Central memory CD8-positive, alpha-beta T cell (primary cell): ENCODE results near the gene EVC2.

ENCODE experiments used
- ATAC-seq: fragments of 150-1000 bp; cut with Tn5 transposase; replicated peaks from 2 replicates; pipeline ENCODE4 v1.10.0; 2022; ENCODE audit warnings: mild to moderate bottlenecking, moderate FRiP score, moderate number of reproducible peaks; ENCODE audit not compliant: poor library complexity, severe bottlenecking; ENCODE audit errors: extremely low read depth
- DNase-seq, 2 donors: peaks; one replicate each; pipeline ENCODE4 v3.0.0; 2021; ENCODE audit warnings: low spot score in 2 of 2
- H3K27ac Mint-ChIP-seq: one replicate; pipeline ENCODE4 v1.8.0; 2022; ENCODE audit warnings: low read depth, mild to moderate bottlenecking, moderate library complexity, mixed read lengths
- H3K27me3 Mint-ChIP-seq: one replicate; pipeline ENCODE4 v1.8.0; 2022; ENCODE audit warnings: mixed read lengths
- H3K36me3 Mint-ChIP-seq: one replicate; pipeline ENCODE4 v1.8.0; 2022; ENCODE audit warnings: mild to moderate bottlenecking, moderate library complexity, mixed read lengths; ENCODE audit not compliant: insufficient read depth
- H3K4me1 Mint-ChIP-seq: one replicate; pipeline ENCODE4 v1.8.0; 2022; ENCODE audit warnings: mixed read lengths
- H3K4me3 Mint-ChIP-seq: one replicate; pipeline ENCODE4 v1.8.0; 2022; ENCODE audit warnings: mild to moderate bottlenecking, moderate library complexity, mixed read lengths
- H3K9me3 Mint-ChIP-seq: one replicate; pipeline ENCODE4 v1.8.0; 2022; ENCODE audit warnings: mixed read lengths

The EVC2 gene

GRCh38 chr4:5678977-5679376, 29.4 kb downstream of the EVC2 start:
- Mint-ChIP-seq H3K4me3 (no peak overlapping the region), H3K4me1 (no peaks in the 10 kb centered on the region)

GRCh38 chr4:5676763-5677162, 31.6 kb downstream of the EVC2 start:
- H3K4me1 Mint-ChIP-seq, result no peaks in the 10 kb centered on the region
- ATAC-seq (no peak), DNase-seq (no peak)
- no peaks in the 10 kb centered on the region for H3K27me3 Mint-ChIP-seq
- H3K9me3 Mint-ChIP-seq, result no peaks in the 10 kb centered on the region
- H3K4me3 Mint-ChIP-seq, result no peak overlapping the region
- H3K27ac Mint-ChIP-seq, result no peak overlapping the region
- H3K36me3 Mint-ChIP-seq, result peaks cover 3% of the 10 kb centered on the region

More at GRCh38 chr4:5678977-5679376, 29.4 kb downstream of the EVC2 start:
- Mint-ChIP-seq H3K9me3 (no peaks in the 10 kb centered on the region), H3K36me3 (peaks cover 6% of the 10 kb centered on the region), H3K27me3 (no peaks in the 10 kb centered on the region), H3K27ac (no peak overlapping the region)
- ATAC-seq (no peak), DNase-seq (no peak)

- Mint-ChIP-seq H3K27ac (no peak overlapping the region), H3K4me1 (no peaks in the 10 kb centered on the region), H3K4me3 (no peak overlapping the region), H3K27me3 (no peaks in the 10 kb centered on the region), H3K9me3 (no peaks in the 10 kb centered on the region), H3K36me3 (peaks cover 6% of the 10 kb centered on the region)
- DNase-seq (no peak), ATAC-seq (no peak)
Measured at GRCh38 chr4:5666741-5667140, 41.6 kb downstream of the EVC2 start.

GRCh38 chr4:5664778-5665177, 43.6 kb downstream of the EVC2 start:
- DNase-seq (no peak), ATAC-seq (no peak)
- Mint-ChIP-seq H3K27ac (no peak overlapping the region), H3K27me3 (no peaks in the 10 kb centered on the region), H3K9me3 (no peaks in the 10 kb centered on the region), H3K36me3 (peaks cover 8% of the 10 kb centered on the region), H3K4me1 (no peaks in the 10 kb centered on the region), H3K4me3 (no peak overlapping the region)

GRCh38 chr4:5662555-5662954, 45.8 kb downstream of the EVC2 start:
- Mint-ChIP-seq H3K36me3 (peaks cover 10% of the 10 kb centered on the region), H3K27ac (no peak overlapping the region), H3K27me3 (no peaks in the 10 kb centered on the region), H3K9me3 (no peaks in the 10 kb centered on the region), H3K4me3 (no peak overlapping the region), H3K4me1 (no peaks in the 10 kb centered on the region)
- ATAC-seq (no peak), DNase-seq (no peak)

- Mint-ChIP-seq H3K4me3 (no peak overlapping the region), H3K27me3 (no peaks in the 10 kb centered on the region), H3K9me3 (no peaks in the 10 kb centered on the region), H3K36me3 (peaks cover 11% of the 10 kb centered on the region), H3K4me1 (no peaks in the 10 kb centered on the region), H3K27ac (no peak overlapping the region)
- DNase-seq, result no peak
- no peak for ATAC-seq
Measured at GRCh38 chr4:5661237-5661636, 47.1 kb downstream of the EVC2 start.

GRCh38 chr4:5660185-5660584, 48.2 kb downstream of the EVC2 start:
- Mint-ChIP-seq H3K27ac (no peak overlapping the region), H3K36me3 (peaks cover 11% of the 10 kb centered on the region), H3K4me1 (no peaks in the 10 kb centered on the region), H3K27me3 (no peaks in the 10 kb centered on the region), H3K9me3 (no peaks in the 10 kb centered on the region), H3K4me3 (no peak overlapping the region)
- ATAC-seq (no peak), DNase-seq (no peak)

- no peaks in the 10 kb centered on the region for H3K4me1 Mint-ChIP-seq
- ATAC-seq (no peak), DNase-seq (no peak)
- no peak overlapping the region for H3K4me3 Mint-ChIP-seq
- no peak overlapping the region for H3K27ac Mint-ChIP-seq
- no peaks in the 10 kb centered on the region for H3K9me3 Mint-ChIP-seq
- peaks cover 11% of the 10 kb centered on the region for H3K36me3 Mint-ChIP-seq
- H3K27me3 Mint-ChIP-seq, result no peaks in the 10 kb centered on the region
Measured at GRCh38 chr4:5658974-5659373, 49.4 kb downstream of the EVC2 start.

GRCh38 chr4:5656415-5656814, 51.9 kb downstream of the EVC2 start:
- no peaks in the 10 kb centered on the region for H3K27me3 Mint-ChIP-seq
- ATAC-seq, result no peak
- no peak overlapping the region for H3K4me3 Mint-ChIP-seq
- no peak overlapping the region for H3K27ac Mint-ChIP-seq
- H3K9me3 Mint-ChIP-seq, result no peaks in the 10 kb centered on the region
- H3K36me3 Mint-ChIP-seq, result peaks cover 4% of the 10 kb centered on the region
- no peaks in the 10 kb centered on the region for H3K4me1 Mint-ChIP-seq
- DNase-seq, result no peak

- Mint-ChIP-seq H3K9me3 (no peaks in the 10 kb centered on the region), H3K27me3 (no peaks in the 10 kb centered on the region), H3K36me3 (peaks cover 3% of the 10 kb centered on the region), H3K4me1 (no peaks in the 10 kb centered on the region), H3K4me3 (no peak overlapping the region), H3K27ac (no peak overlapping the region)
- ATAC-seq (no peak), DNase-seq (no peak)
Measured at GRCh38 chr4:5654791-5655190, 53.6 kb downstream of the EVC2 start.

GRCh38 chr4:5651089-5651488, 57.3 kb downstream of the EVC2 start:
- ATAC-seq (no peak), DNase-seq (no peak)
- no peaks in the 10 kb centered on the region for H3K4me1 Mint-ChIP-seq
- no peaks in the 10 kb centered on the region for H3K36me3 Mint-ChIP-seq
- no peak overlapping the region for H3K4me3 Mint-ChIP-seq
- H3K27ac Mint-ChIP-seq, result no peak overlapping the region
- no peaks in the 10 kb centered on the region for H3K27me3 Mint-ChIP-seq
- no peaks in the 10 kb centered on the region for H3K9me3 Mint-ChIP-seq

GRCh38 chr4:5650040-5650439, 58.3 kb downstream of the EVC2 start:
- no peaks in the 10 kb centered on the region for H3K4me1 Mint-ChIP-seq
- no peaks in the 10 kb centered on the region for H3K36me3 Mint-ChIP-seq

GRCh38 chr4:5647351-5647750, 61.0 kb downstream of the EVC2 start:
- Mint-ChIP-seq H3K9me3 (no peaks in the 10 kb centered on the region), H3K4me1 (no peaks in the 10 kb centered on the region)

More at GRCh38 chr4:5650040-5650439, 58.3 kb downstream of the EVC2 start:
- Mint-ChIP-seq H3K9me3 (no peaks in the 10 kb centered on the region), H3K4me3 (no peak overlapping the region), H3K27me3 (no peaks in the 10 kb centered on the region), H3K27ac (no peak overlapping the region)
- no peak for DNase-seq
- ATAC-seq, result no peak

GRCh38 chr4:5640096-5640495, 68.3 kb downstream of the EVC2 start:
- Mint-ChIP-seq H3K36me3 (peaks cover 2% of the 10 kb centered on the region), H3K27me3 (no peaks in the 10 kb centered on the region), H3K4me1 (no peaks in the 10 kb centered on the region), H3K9me3 (no peaks in the 10 kb centered on the region), H3K27ac (no peak overlapping the region), H3K4me3 (no peak overlapping the region)
- no peak for DNase-seq
- ATAC-seq, result no peak

More at GRCh38 chr4:5647351-5647750, 61.0 kb downstream of the EVC2 start:
- DNase-seq, result no peak
- Mint-ChIP-seq H3K27me3 (no peaks in the 10 kb centered on the region), H3K27ac (no peak overlapping the region), H3K36me3 (no peaks in the 10 kb centered on the region), H3K4me3 (no peak overlapping the region)
- no peak for ATAC-seq
